H1 (cell line): ENCODE measurements around the gene AIMP1.

ENCODE experiments used
- CBX5 ChIP-seq: fragments of 300-800, 300-1000 bp; sonication (generic); IDR thresholded peaks from 2 replicates; pipeline ENCODE4 v1.7.1; 2016; ENCODE audit warnings: antibody characterized with exemption, low read length, low read depth
- CHD2 ChIP-seq: IDR thresholded peaks from 2 replicates; pipeline ENCODE4 v1.6.1; 2012; ENCODE audit warnings: low read length, improper control_type of control experiment
- EZH2 ChIP-seq: fragments of 200-600 bp; sonication (generic); IDR thresholded peaks from 2 replicates; pipeline ENCODE4 v1.7.1; 2012; ENCODE audit warnings: low read depth, mild to moderate bottlenecking, moderate library complexity, low read length, inconsistent platforms; ENCODE audit not compliant: severe bottlenecking
- PHF8 ChIP-seq: fragments of 200-600 bp; sonication (generic); conservative IDR thresholded peaks from 2 replicates; pipeline ENCODE4 v1.7.1; 2012; ENCODE audit warnings: low read depth, mild to moderate bottlenecking, inconsistent platforms, low read length, moderate library complexity
- POLR2A ChIP-seq, 2 experiments: IDR thresholded peaks; 1 replicate in 1 of 2; 2 replicates in 1 of 2; pipeline ENCODE4 v1.6.1; 2011; ENCODE audit warnings: low read depth in 2 of 2, low read length in 2 of 2, mild to moderate bottlenecking in 2 of 2; ENCODE audit errors: control extremely low read depth in 1 of 2
- POLR2AphosphoS5 ChIP-seq: IDR thresholded peaks from 2 replicates; pipeline ENCODE4 v1.6.1; 2011; ENCODE audit warnings: low read depth, low read length
- RFX5 ChIP-seq: IDR thresholded peaks from 2 replicates; pipeline ENCODE4 v1.6.1; 2011; ENCODE audit warnings: low read depth, low read length, improper control_type of control experiment, borderline replicate concordance
- SP1 ChIP-seq: IDR thresholded peaks from 2 replicates; pipeline ENCODE4 v1.6.1; 2011; ENCODE audit warnings: low read depth, low read length
- SRF ChIP-seq: IDR thresholded peaks from 2 replicates; pipeline ENCODE4 v1.6.1; 2011; ENCODE audit warnings: mild to moderate bottlenecking, low read depth, low read length, moderate library complexity
- TEAD4 ChIP-seq: IDR thresholded peaks from 2 replicates; pipeline ENCODE4 v1.6.1; 2012; ENCODE audit warnings: low read depth, low read length, inconsistent platforms, mixed read lengths
- TF ChIP-seq, protein P1 (sequence below), 3 experiments: IDR thresholded peaks; 1 replicate in 2 of 3; 2 replicates in 1 of 3; pipeline versions ENCODE4 v1.5.1 to v1.6.1; 2011; ENCODE audit warnings: low read length in 3 of 3, mild to moderate bottlenecking in 3 of 3, inconsistent platforms in 2 of 3, low read depth in 1 of 3, moderate library complexity in 1 of 3; ENCODE audit not compliant: insufficient read depth in 1 of 3; ENCODE audit errors: control extremely low read depth in 1 of 3

DNA sequence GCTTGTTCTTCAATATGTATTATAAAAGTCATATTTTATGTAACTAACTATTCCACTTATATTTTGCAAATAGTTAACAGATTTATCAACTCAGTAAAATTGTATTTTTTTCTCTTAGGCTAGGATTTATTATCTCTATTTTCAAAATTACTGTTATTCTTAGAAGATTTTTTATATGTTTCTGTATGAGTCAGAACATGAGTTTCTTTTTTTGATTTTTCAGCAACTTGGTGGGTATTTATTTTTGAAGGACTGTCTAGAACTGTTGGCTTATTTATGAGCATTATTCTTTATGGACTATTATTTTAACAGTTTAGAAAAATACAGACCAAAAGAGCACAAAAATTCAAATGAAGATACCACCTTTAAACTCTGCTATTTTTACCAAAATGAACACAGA, 6.8 kb downstream of the AIMP1 start:
- TF ChIP-seq, protein P1, sequence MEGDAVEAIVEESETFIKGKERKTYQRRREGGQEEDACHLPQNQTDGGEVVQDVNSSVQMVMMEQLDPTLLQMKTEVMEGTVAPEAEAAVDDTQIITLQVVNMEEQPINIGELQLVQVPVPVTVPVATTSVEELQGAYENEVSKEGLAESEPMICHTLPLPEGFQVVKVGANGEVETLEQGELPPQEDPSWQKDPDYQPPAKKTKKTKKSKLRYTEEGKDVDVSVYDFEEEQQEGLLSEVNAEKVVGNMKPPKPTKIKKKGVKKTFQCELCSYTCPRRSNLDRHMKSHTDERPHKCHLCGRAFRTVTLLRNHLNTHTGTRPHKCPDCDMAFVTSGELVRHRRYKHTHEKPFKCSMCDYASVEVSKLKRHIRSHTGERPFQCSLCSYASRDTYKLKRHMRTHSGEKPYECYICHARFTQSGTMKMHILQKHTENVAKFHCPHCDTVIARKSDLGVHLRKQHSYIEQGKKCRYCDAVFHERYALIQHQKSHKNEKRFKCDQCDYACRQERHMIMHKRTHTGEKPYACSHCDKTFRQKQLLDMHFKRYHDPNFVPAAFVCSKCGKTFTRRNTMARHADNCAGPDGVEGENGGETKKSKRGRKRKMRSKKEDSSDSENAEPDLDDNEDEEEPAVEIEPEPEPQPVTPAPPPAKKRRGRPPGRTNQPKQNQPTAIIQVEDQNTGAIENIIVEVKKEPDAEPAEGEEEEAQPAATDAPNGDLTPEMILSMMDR (IDR thresholded peaks at IDR 0.05; ENCODE audit: control extremely low read depth in 1 of 3, insufficient read depth in 1 of 3, low read depth in 1 of 3, low read length in 3 of 3), result no peak
- TF ChIP-seq RFX5 (no peak), SP1 (no peak), CHD2 (no peak), EZH2 (no peak), SRF (no peak), POLR2A (IDR thresholded peaks at IDR 0.05; ENCODE audit: control extremely low read depth in 1 of 2, low read depth in 2 of 2, low read length in 2 of 2) (no peak), PHF8 (no peak), TEAD4 (no peak), CBX5 (no peak), POLR2AphosphoS5 (no peak)
